GM12878 (cell line): Measurements from ENCODE around the gene TMEM263. TPM values are rescaled to one million over a fixed set of nuclear protein-coding genes. Genes with fewer than 3 reads are reported as not detected.

Source experiments
- ATAC-seq: fragments of 200-7000 bp; cut with Tn5 transposase; 3 replicates; pipeline ENCODE4 v1.9.1; 2020; ENCODE audit warnings: mild to moderate bottlenecking, moderate library complexity
- BruUV-seq: library from RNA; stranded (reverse); fragments of 400-500 nt; replicated peaks from 2 replicates; lab custom pipeline; 2021; lab: Mats Ljungman, UMichigan
- CTCF ChIA-PET: fragments of 300-600 bp; sonication (Branson Sonifier 250); formaldehyde crosslinking; extraction: SDS; loops from one replicate; lab custom pipeline; 2021; ENCODE audit warnings: inconsistent platforms; lab: Yijun Ruan, JAX
- POLR2A ChIA-PET: fragments of 350-600 bp; formaldehyde crosslinking; extraction: SDS; loops from one replicate; lab custom pipeline; 2021; ENCODE audit warnings: inconsistent platforms; lab: Charles Lee
- RAD21 ChIA-PET: fragments of 300-600 bp; sonication (Branson Sonifier 250); formaldehyde crosslinking; loops from one replicate; lab custom pipeline; 2023; ENCODE audit warnings: antibody characterized with exemption; ENCODE audit not compliant: unreplicated experiment; lab: Charles Lee
- SMC1A ChIA-PET: fragments of 300-600 bp; sonication (Branson Sonifier 250); formaldehyde crosslinking; loops from one replicate; lab custom pipeline; 2023; ENCODE audit not compliant: unreplicated experiment, uncharacterized antibody; lab: Charles Lee
- DNase-seq: peaks from one replicate; pipeline ENCODE4 v3.0.0-alpha.2; 2011; ENCODE audit warnings: low read depth, low spot score
- FAIRE-seq: peaks from 3 replicates; lab custom pipeline; 2011; peaks lifted over from hg19 to GRCh38; lab: Jason Lieb, UNC
- H2AFZ ChIP-seq: 2 replicates; pipeline ENCODE4 v1.6.0; 2011; ENCODE audit warnings: low read depth, low read length, control low read depth; ENCODE audit not compliant: control insufficient read depth
- H3K27ac ChIP-seq: 2 replicates; pipeline ENCODE4 v1.5.1; 2011; ENCODE audit warnings: control low read depth; ENCODE audit not compliant: control insufficient read depth, insufficient read depth
- H3K27me3 ChIP-seq, 2 experiments: replicated peaks in 1 of 2; 2 replicates each; pipeline versions ENCODE4 v1.6.0 to v1.6.1; 2011; ENCODE audit warnings: low read length in 1 of 2; ENCODE audit not compliant: control insufficient read depth in 2 of 2, insufficient read depth in 2 of 2
- H3K36me3 ChIP-seq, 2 experiments: 2 replicates each; pipeline ENCODE4 v1.5.1; 2011; ENCODE audit warnings: low read length in 1 of 2; ENCODE audit not compliant: control insufficient read depth in 2 of 2, insufficient read depth in 2 of 2
- H3K4me1 ChIP-seq: 2 replicates; pipeline ENCODE4 v1.6.1; 2011; ENCODE audit warnings: mild to moderate bottlenecking, low read length, moderate library complexity, mixed read lengths; ENCODE audit not compliant: control insufficient read depth, insufficient read depth
- H3K4me2 ChIP-seq: 2 replicates; pipeline ENCODE4 v1.6.0; 2011; ENCODE audit warnings: control low read depth; ENCODE audit not compliant: control insufficient read depth, insufficient read depth
- H3K4me3 ChIP-seq: fragments of 200-600 bp; sonication (generic); 2 replicates; pipeline ENCODE4 v1.5.1; 2016
- H3K79me2 ChIP-seq: 2 replicates; pipeline ENCODE4 v1.6.0; 2011; ENCODE audit warnings: low read length; ENCODE audit not compliant: control insufficient read depth, insufficient read depth
- H3K9ac ChIP-seq: 2 replicates; pipeline ENCODE4 v1.8.0; 2011; ENCODE audit warnings: low read length, control low read depth, mixed read lengths; ENCODE audit not compliant: control insufficient read depth, insufficient read depth
- H3K9me3 ChIP-seq: replicated peaks from 3 replicates; pipeline ENCODE4 v1.5.1; 2011; ENCODE audit warnings: mild to moderate bottlenecking, low read length; ENCODE audit not compliant: control insufficient read depth, insufficient read depth
- H4K20me1 ChIP-seq: 2 replicates; pipeline ENCODE4 v1.6.0; 2011; ENCODE audit not compliant: control insufficient read depth, insufficient read depth
- JUNB ChIP-seq: IDR thresholded peaks from 2 replicates; pipeline ENCODE4 v1.6.1; 2016; ENCODE audit warnings: antibody characterized with exemption, mild to moderate bottlenecking
- KAT2A ChIP-seq: conservative IDR thresholded peaks from 2 replicates; pipeline ENCODE4 v1.6.1; 2011; ENCODE audit warnings: low read depth, low read length; ENCODE audit not compliant: control insufficient read depth
- MEF2A ChIP-seq: IDR thresholded peaks from 2 replicates; pipeline ENCODE4 v1.6.1; 2011; ENCODE audit warnings: low read depth, mild to moderate bottlenecking, low read length, moderate library complexity; ENCODE audit not compliant: insufficient read depth
- RAD51 ChIP-seq: fragments of 450-650 bp; IDR thresholded peaks from 2 replicates; pipeline ENCODE4 v1.6.1; 2016; ENCODE audit warnings: moderate library complexity, mild to moderate bottlenecking, inconsistent platforms
- SIX5 ChIP-seq: IDR thresholded peaks from 2 replicates; pipeline ENCODE4 v1.6.1; 2011; ENCODE audit warnings: mild to moderate bottlenecking, low read depth, low read length, moderate library complexity; ENCODE audit not compliant: severe bottlenecking
- TCF12 ChIP-seq: IDR thresholded peaks from 2 replicates; pipeline ENCODE4 v1.6.1; 2011; ENCODE audit warnings: low read depth, mild to moderate bottlenecking, low read length
- YBX1 ChIP-seq: fragments of 450-650 bp; IDR thresholded peaks from 2 replicates; pipeline ENCODE4 v1.6.1; 2016; ENCODE audit warnings: antibody characterized with exemption
- ZNF24 ChIP-seq: fragments of 450-650 bp; IDR thresholded peaks from 2 replicates; pipeline ENCODE4 v1.6.1; 2017; ENCODE audit warnings: antibody characterized with exemption, mild to moderate bottlenecking
- ZSCAN29 ChIP-seq: fragments of 450-650 bp; IDR thresholded peaks from 2 replicates; pipeline ENCODE4 v1.6.1; 2017; ENCODE audit warnings: mild to moderate bottlenecking, moderate library complexity
- WGBS: methylation state at CpG from one replicate; pipeline ENCODE4 v1.1.6; 2016; ENCODE audit warnings: low lambda C conversion rate; ENCODE audit not compliant: insufficient replicate concordance, insufficient coverage; ENCODE audit errors: missing lambda C conversion rate; 5-methylcytosine and 5-hydroxymethylcytosine counted together
- in situ Hi-C: fragments of 300-500 bp; cut with MboI; formaldehyde crosslinking; loops from 9 replicates; pipeline ENCODE4 v1.14.3; 2018; ENCODE audit warnings: mixed read lengths
- intact Hi-C: fragments of 100-400 bp; cut with micrococcal nuclease; formaldehyde crosslinking; loops from one replicate; pipeline ENCODE4 v1.14.2; 2022; ENCODE audit not compliant: unreplicated experiment
- polyA plus RNA-seq, 11 experiments: library from polyadenylated mRNA; depleted of rRNA in 4 of 11; unstranded in 6 of 11; stranded (reverse) in 5 of 11; fragments of >200 nt; fragmentation: Nextera tagmentation in 4 of 11; fragmentation: Illumina TruSeq in 1 of 11; extraction: Ambion mirVana in 4 of 11; extraction: Trizol in 1 of 11; gene quantifications; 1 replicate in 1 of 11; 2 replicates in 10 of 11; pipeline versions ENCODE4 v1.2.1 to v1.2.3, GENCODE V29; 2011 to 2016; ENCODE audit warnings: inconsistent platforms in 2 of 11, missing spikeins in 2 of 11, low read depth in 1 of 11
- total RNA-seq, 4 experiments: library from RNA; depleted of rRNA in 3 of 4; stranded (reverse); fragments of >200 nt in 3 of 4; fragmentation: Illumina TruSeq in 1 of 4; extraction: Trizol in 1 of 4; gene quantifications; 2 replicates each; pipeline versions ENCODE4 v1.2.1 to v1.2.3, GENCODE V29; 2013 to 2021
- TF ChIP-seq, protein P1 (sequence below): IDR thresholded peaks from 2 replicates; pipeline ENCODE4 v1.6.1; 2011; ENCODE audit warnings: borderline replicate concordance, low read depth, mild to moderate bottlenecking, moderate library complexity, mixed read lengths, low read length; ENCODE audit not compliant: insufficient read depth; ENCODE audit errors: extremely low read length

The TMEM263 gene
- total and polyA plus RNA-seq, 10 of the 15 experiments (the other 5 are each of a cell fraction or from before 2014, with no cell fraction given): 15.4 to 41.3 (median 27.6) TPM

DNA sequence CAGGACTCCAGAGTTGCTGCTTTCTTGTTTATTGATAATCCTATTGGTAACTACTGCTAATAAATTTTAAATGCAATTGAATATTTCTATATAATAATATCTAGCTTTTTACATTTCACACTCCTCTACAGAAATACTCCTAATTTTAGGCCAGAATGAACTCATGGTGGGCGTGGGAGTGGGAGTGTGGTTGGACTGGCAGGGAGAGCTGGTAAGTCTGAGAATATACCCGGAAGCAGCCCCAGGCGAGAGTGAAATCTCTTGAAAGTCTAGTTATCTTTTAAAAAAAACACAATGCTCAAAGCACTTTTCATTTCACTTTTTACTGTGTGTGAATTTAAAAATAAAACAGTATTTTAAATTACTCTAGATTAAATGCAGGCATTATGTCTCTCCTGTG lies 4.7 kb downstream of the TMEM263 start:
- intact Hi-C loops: no loop called here
- ChIA-PET RAD21 (interaction anchor here (1.0 kb wide), 1 partner anchor 8 kb away, joined by 4 read pairs; no protein-coding TSS in a partner anchor), POLR2A (interaction anchor here (0.7 to 1.0 kb wide), 3 partner anchors 12 to 574 kb away, joined by 3 to 8 read pairs (median 4); no protein-coding TSS in a partner anchor), CTCF (interaction anchor here (1.0 to 1.7 kb wide), 2 partner anchors 9 to 34 kb away, joined by 3 to 6 read pairs; no protein-coding TSS in a partner anchor), SMC1A (interaction anchor here (1.1 kb wide), 1 partner anchor 18 kb away, joined by 3 read pairs; no protein-coding TSS in a partner anchor)
- no peak for FAIRE-seq
- WGBS: 94% methylated on average over 3 of the region's 3 CpGs
- no TSS peak for BruUV-seq
- Histone ChIP-seq H3K9me3 (no peaks in the 10 kb centered on the region), H3K27me3 (no peaks in the 10 kb centered on the region), H3K79me2 (peaks cover 41% of the 10 kb centered on the region), H3K27ac (no peak overlapping the region), H3K9ac (no peak overlapping the region), H3K4me1 (peaks cover 4% of the 10 kb centered on the region; the same call in 1 of the 2 replicates), H4K20me1 (no peaks in the 10 kb centered on the region), H2AFZ (no peak overlapping the region), H3K4me3 (no peak overlapping the region), H3K36me3 (peaks cover 0 to 11% of the 10 kb centered on the region in 2 experiments; a peak in 2 of 4 replicates), H3K4me2 (no peak overlapping the region)
- TF ChIP-seq TCF12: no peak
- TF ChIP-seq JUNB: no peak
- TF ChIP-seq MEF2A: no peak
- TF ChIP-seq KAT2A: no peak
- TF ChIP-seq ZNF24: no peak
- TF ChIP-seq RAD51: no peak
- no peak for TF ChIP-seq YBX1
- no peak for DNase-seq
- in situ Hi-C loops: no loop called here
- no peak for ATAC-seq

DNA sequence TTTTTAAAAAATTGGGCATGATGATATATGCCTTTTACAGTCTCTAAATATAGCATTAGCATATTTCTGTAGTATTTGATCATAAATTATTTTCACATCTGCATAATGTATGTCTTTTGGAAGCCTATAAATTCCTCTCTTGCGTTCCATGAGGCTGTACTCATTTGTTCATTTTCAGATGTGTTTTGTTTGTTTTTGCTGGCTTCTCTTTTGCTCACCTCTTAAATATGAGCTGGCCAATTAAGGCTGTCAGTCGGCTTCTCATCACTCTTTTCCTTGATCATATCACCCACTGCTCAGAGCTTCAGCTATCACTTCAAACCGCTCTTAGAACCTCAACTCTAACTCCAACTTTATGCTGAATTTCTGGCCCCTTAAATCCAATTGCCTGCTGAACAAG lies 6.6 kb downstream of the TMEM263 start:
- Histone ChIP-seq H4K20me1 (no peaks in the 10 kb centered on the region), H3K4me1 (peaks cover 4% of the 10 kb centered on the region; the same call in 1 of the 2 replicates), H3K36me3 (peaks cover 0 to 11% of the 10 kb centered on the region in 2 experiments; a peak in 2 of 4 replicates), H3K79me2 (peaks cover 29% of the 10 kb centered on the region), H3K9me3 (no peaks in the 10 kb centered on the region), H3K4me2 (no peak overlapping the region), H3K9ac (no peak overlapping the region), H3K4me3 (no peak overlapping the region), H2AFZ (no peak overlapping the region), H3K27ac (no peak overlapping the region), H3K27me3 (no peaks in the 10 kb centered on the region)
- CTCF ChIA-PET: no interaction called here
- SMC1A ChIA-PET: interaction anchor here (1.0 kb wide), 2 partner anchors 18 to 113 kb away, joined by 3 read pairs; no protein-coding TSS in a partner anchor
- no peak for FAIRE-seq
- no peak for DNase-seq
- intact Hi-C loops (no loop called here), in situ Hi-C loops (no loop called here)
- no peak for ATAC-seq
- RAD21 ChIA-PET: no interaction called here
- WGBS: 98% methylated on average over 3 of the region's 3 CpGs
- no TSS peak for BruUV-seq
- POLR2A ChIA-PET: interaction anchor here (1.2 to 1.5 kb wide), 2 partner anchors 9 to 24 kb away, joined by 3 read pairs; partner anchors contain the start of gene MTERF2
- TF ChIP-seq, protein P1, sequence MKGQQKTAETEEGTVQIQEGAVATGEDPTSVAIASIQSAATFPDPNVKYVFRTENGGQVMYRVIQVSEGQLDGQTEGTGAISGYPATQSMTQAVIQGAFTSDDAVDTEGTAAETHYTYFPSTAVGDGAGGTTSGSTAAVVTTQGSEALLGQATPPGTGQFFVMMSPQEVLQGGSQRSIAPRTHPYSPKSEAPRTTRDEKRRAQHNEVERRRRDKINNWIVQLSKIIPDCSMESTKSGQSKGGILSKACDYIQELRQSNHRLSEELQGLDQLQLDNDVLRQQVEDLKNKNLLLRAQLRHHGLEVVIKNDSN: no peak
- TF ChIP-seq SIX5 (no peak), ZSCAN29 (no peak)
